ENCODE data around the gene RNF44. TPM values are rescaled to one million over a fixed set of nuclear protein-coding genes. Genes with fewer than 3 reads are reported as not detected.

Gene RNF44
- total RNA-seq, 1 experiment from 2014 or later, result 113 TPM

DNA sequence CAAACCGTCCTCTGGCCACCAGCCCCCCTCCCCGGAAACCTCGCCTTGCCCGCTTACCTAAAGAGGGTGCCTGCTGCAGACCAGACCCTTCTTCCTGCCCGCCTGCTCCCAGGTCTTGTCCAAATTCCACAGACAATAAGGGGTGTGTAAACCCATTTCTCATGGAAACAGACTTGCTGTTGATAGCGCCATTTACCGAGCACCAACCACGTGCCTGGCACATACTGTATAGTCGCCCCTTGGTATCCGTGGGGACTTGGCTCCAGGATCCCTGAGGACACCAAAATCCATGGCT lies 37.0 kb upstream of the RNF44 start:
- peak; percentile 6; the same call in 1 of the 2 replicates for ATAC-seq
- H3K4me1 ChIP-seq (ENCODE audit: control insufficient read depth, insufficient read depth, low read length), result no peaks in the 10 kb centered on the region; the same call in 1 of the 2 replicates
- no peak overlapping the region for H3K27ac ChIP-seq (ENCODE audit: low read length)
- TF ChIP-seq, protein P1, sequence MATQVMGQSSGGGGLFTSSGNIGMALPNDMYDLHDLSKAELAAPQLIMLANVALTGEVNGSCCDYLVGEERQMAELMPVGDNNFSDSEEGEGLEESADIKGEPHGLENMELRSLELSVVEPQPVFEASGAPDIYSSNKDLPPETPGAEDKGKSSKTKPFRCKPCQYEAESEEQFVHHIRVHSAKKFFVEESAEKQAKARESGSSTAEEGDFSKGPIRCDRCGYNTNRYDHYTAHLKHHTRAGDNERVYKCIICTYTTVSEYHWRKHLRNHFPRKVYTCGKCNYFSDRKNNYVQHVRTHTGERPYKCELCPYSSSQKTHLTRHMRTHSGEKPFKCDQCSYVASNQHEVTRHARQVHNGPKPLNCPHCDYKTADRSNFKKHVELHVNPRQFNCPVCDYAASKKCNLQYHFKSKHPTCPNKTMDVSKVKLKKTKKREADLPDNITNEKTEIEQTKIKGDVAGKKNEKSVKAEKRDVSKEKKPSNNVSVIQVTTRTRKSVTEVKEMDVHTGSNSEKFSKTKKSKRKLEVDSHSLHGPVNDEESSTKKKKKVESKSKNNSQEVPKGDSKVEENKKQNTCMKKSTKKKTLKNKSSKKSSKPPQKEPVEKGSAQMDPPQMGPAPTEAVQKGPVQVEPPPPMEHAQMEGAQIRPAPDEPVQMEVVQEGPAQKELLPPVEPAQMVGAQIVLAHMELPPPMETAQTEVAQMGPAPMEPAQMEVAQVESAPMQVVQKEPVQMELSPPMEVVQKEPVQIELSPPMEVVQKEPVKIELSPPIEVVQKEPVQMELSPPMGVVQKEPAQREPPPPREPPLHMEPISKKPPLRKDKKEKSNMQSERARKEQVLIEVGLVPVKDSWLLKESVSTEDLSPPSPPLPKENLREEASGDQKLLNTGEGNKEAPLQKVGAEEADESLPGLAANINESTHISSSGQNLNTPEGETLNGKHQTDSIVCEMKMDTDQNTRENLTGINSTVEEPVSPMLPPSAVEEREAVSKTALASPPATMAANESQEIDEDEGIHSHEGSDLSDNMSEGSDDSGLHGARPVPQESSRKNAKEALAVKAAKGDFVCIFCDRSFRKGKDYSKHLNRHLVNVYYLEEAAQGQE (IDR thresholded peaks at IDR 0.05; ENCODE audit: insufficient read depth in 1 of 2, low read depth in 2 of 2, low read length in 1 of 2), result no peak
- TF ChIP-seq TCF7L2 (IDR thresholded peaks at IDR 0.05; ENCODE audit: low read depth, low read length) (no peak), POLR2AphosphoS5 (IDR thresholded peaks at IDR 0.05; ENCODE audit: low read depth, low read length) (no peak)
- TF ChIP-seq, protein P2, sequence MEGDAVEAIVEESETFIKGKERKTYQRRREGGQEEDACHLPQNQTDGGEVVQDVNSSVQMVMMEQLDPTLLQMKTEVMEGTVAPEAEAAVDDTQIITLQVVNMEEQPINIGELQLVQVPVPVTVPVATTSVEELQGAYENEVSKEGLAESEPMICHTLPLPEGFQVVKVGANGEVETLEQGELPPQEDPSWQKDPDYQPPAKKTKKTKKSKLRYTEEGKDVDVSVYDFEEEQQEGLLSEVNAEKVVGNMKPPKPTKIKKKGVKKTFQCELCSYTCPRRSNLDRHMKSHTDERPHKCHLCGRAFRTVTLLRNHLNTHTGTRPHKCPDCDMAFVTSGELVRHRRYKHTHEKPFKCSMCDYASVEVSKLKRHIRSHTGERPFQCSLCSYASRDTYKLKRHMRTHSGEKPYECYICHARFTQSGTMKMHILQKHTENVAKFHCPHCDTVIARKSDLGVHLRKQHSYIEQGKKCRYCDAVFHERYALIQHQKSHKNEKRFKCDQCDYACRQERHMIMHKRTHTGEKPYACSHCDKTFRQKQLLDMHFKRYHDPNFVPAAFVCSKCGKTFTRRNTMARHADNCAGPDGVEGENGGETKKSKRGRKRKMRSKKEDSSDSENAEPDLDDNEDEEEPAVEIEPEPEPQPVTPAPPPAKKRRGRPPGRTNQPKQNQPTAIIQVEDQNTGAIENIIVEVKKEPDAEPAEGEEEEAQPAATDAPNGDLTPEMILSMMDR (IDR thresholded peaks at IDR 0.05), result peak; percentile 72
- POLR2A ChIA-PET, result no interaction called here
- no peaks in the 10 kb centered on the region for H3K36me3 ChIP-seq (ENCODE audit: control insufficient read depth, insufficient read depth, low read length)
- CTCF ChIA-PET, result interaction anchor here (0.5 to 2.0 kb wide), 3 partner anchors 9 to 146 kb away, joined by 5 to 9 read pairs (median 6); partner anchors contain the start of gene TSPAN17
- BruUV-seq (replicated peaks), result no TSS peak
- in situ Hi-C loops (cut with HindIII; ENCODE audit: low pct_unique_long_range_greater_than_20kb, low sequenced_read_pairs) (no loop called here), intact Hi-C loops (cut with micrococcal nuclease; ENCODE audit: unreplicated experiment) (no loop called here)
- no peaks in the 10 kb centered on the region for H3K27me3 ChIP-seq (ENCODE audit: control insufficient read depth, insufficient read depth, low read length)
- DNase-seq (ENCODE audit: low read depth, low spot score), result no peak
- H3K9me3 ChIP-seq (ENCODE audit: control insufficient read depth, insufficient read depth, low read depth, low read length), result no peaks in the 10 kb centered on the region
- H3K4me3 ChIP-seq (ENCODE audit: low read depth in 2 of 2, low read length in 2 of 2), result no peak overlapping the region

DNA sequence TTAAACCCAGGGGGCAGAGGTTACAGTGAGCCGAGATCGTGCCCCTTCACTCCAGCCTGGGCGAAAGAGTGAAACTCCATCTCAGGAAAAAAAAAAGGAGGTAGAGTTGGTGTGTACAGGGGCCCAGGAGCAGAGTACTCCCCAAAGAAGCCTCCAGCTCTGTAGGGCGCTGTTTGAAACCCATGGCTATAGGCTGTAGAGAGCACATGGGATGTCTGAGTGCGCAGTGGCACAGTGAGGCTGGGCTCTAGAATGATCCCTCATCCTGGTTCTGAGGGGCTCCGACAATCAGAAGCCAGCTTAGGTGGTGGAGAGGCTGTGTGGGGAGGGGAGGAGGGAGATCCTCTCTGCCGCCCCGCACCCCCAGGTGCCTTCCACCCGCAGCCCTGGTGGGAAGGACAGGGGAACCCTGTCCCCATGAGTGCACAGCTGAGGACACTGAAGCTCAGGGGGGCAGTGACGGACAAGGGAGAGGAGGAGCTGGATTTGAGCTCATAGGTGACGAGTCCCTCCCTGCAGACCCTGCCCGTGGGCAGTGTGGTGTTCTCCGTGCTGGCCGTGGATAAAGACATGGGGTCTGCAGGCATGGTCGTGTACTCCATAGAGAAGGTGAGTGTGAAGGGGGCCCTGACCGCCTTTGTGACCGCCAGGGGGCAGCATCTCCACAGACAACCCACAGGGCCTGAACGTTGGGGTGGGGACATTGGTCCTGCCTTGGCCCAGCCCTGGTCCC lies 36.5 kb upstream of the RNF44 start:
- no TSS peak for BruUV-seq (replicated peaks)
- in situ Hi-C loops (cut with HindIII; ENCODE audit: low pct_unique_long_range_greater_than_20kb, low sequenced_read_pairs) (no loop called here), intact Hi-C loops (cut with micrococcal nuclease; ENCODE audit: unreplicated experiment) (no loop called here)
- peak; percentile 86 for ATAC-seq
- Histone ChIP-seq H3K4me1 (ENCODE audit: control insufficient read depth, insufficient read depth, low read length) (no peaks in the 10 kb centered on the region; the same call in 1 of the 2 replicates), H3K36me3 (ENCODE audit: control insufficient read depth, insufficient read depth, low read length) (no peaks in the 10 kb centered on the region), H3K27ac (ENCODE audit: low read length) (no peak overlapping the region), H3K27me3 (ENCODE audit: control insufficient read depth, insufficient read depth, low read length) (no peaks in the 10 kb centered on the region), H3K4me3 (ENCODE audit: low read depth in 2 of 2, low read length in 2 of 2) (no peak overlapping the region), H3K9me3 (ENCODE audit: control insufficient read depth, insufficient read depth, low read depth, low read length) (no peaks in the 10 kb centered on the region)
- CTCF ChIA-PET, result interaction anchor here (0.5 to 2.0 kb wide), 7 partner anchors 9 to 877 kb away, joined by 3 to 9 read pairs (median 6); partner anchors contain the start of genes RNF44 and TSPAN17
- TF ChIP-seq, protein P2 (IDR thresholded peaks at IDR 0.05), result peak; percentile 95
- no peak for TF ChIP-seq SIN3A (IDR thresholded peaks at IDR 0.05; ENCODE audit: borderline replicate concordance, insufficient read depth, low read depth, low read length)
- POLR2A ChIA-PET, result no interaction called here
- DNase-seq (ENCODE audit: low read depth, low spot score), result no peak
